OCI-LY7 (cell line): ENCODE data around the gene DUS1L. TPM values are rescaled to one million over a fixed set of nuclear protein-coding genes. Genes with fewer than 3 reads are reported as not detected.

Source experiments
- BruUV-seq: library from RNA; stranded (reverse); fragments of 400-500 nt; replicated peaks from 2 replicates; lab custom pipeline; 2021; lab: Mats Ljungman, UMichigan
- CTCF ChIA-PET: fragments of 300-600 bp; sonication (Branson Sonifier 250); formaldehyde crosslinking; loops from one replicate; lab custom pipeline; 2022; ENCODE audit warnings: antibody characterized with exemption; ENCODE audit not compliant: unreplicated experiment; lab: Charles Lee
- POLR2A ChIA-PET: fragments of 300-600 bp; sonication (Branson Sonifier 250); formaldehyde crosslinking; loops from one replicate; lab custom pipeline; 2022; ENCODE audit warnings: antibody characterized with exemption; lab: Charles Lee
- DNase-seq: peaks from one replicate; pipeline ENCODE4 v3.0.0-alpha.2; 2015; ENCODE audit warnings: low spot score
- H2AFZ ChIP-seq: fragments of 200-600 bp; sonication (generic), shearing (Covaris generic); 2 replicates; pipeline ENCODE4 v1.6.1; 2014; ENCODE audit warnings: mild to moderate bottlenecking, antibody characterized with exemption, low read length, moderate library complexity
- H3K27ac ChIP-seq: fragments of 200-600 bp; sonication (generic); 2 replicates; pipeline ENCODE4 v1.5.1; 2014; ENCODE audit warnings: mixed run types, low read depth, mild to moderate bottlenecking, moderate library complexity, low read length, inconsistent platforms; ENCODE audit not compliant: poor library complexity, severe bottlenecking
- H3K36me3 ChIP-seq: fragments of 200-600 bp; sonication (generic); 2 replicates; pipeline ENCODE4 v1.6.1; 2014; ENCODE audit warnings: mild to moderate bottlenecking, antibody characterized with exemption, low read length, moderate library complexity, mixed read lengths; ENCODE audit not compliant: insufficient read depth
- H3K4me1 ChIP-seq: fragments of 200-600 bp; sonication (generic); 2 replicates; pipeline ENCODE4 v1.5.1; 2014; ENCODE audit warnings: mild to moderate bottlenecking, low read length; ENCODE audit not compliant: insufficient read depth, poor library complexity, severe bottlenecking
- H3K4me2 ChIP-seq: fragments of 200-600 bp; sonication (generic); 2 replicates; pipeline ENCODE4 v1.6.1; 2014; ENCODE audit warnings: mild to moderate bottlenecking, low read length
- H3K4me3 ChIP-seq: fragments of 200-600 bp; sonication (generic); 2 replicates; pipeline ENCODE4 v1.5.1; 2014; ENCODE audit warnings: mild to moderate bottlenecking, low read depth, low read length; ENCODE audit not compliant: poor library complexity, severe bottlenecking
- H3K79me2 ChIP-seq: fragments of 200-600 bp; sonication (generic); 2 replicates; pipeline ENCODE4 v1.6.1; 2016; ENCODE audit warnings: low read depth, mild to moderate bottlenecking, low read length, moderate library complexity, mixed read lengths; ENCODE audit not compliant: insufficient read depth
- H3K9me2 ChIP-seq: fragments of 200-600 bp; sonication (generic); 2 replicates; pipeline ENCODE4 v1.6.1; 2016; ENCODE audit warnings: mild to moderate bottlenecking, low read length, mixed read lengths; ENCODE audit not compliant: insufficient read depth
- H3K9me3 ChIP-seq: fragments of 200-600 bp; sonication (generic); 2 replicates; pipeline ENCODE4 v1.6.1; 2014; ENCODE audit warnings: mild to moderate bottlenecking, mixed run types, low read length, mixed read lengths
- H4K20me1 ChIP-seq: fragments of 200-600 bp; sonication (generic); 2 replicates; pipeline ENCODE4 v1.6.1; 2014; ENCODE audit warnings: mild to moderate bottlenecking, antibody characterized with exemption, low read length, moderate library complexity, mixed read lengths; ENCODE audit not compliant: insufficient read depth
- CTCF ChIP-seq: fragments of 200-600 bp; sonication (generic); conservative IDR thresholded peaks from 2 replicates; pipeline ENCODE4 v1.5.1; 2014; ENCODE audit warnings: mild to moderate bottlenecking, antibody characterized with exemption, low read length, moderate library complexity, mixed read lengths
- EZH2phosphoT487 ChIP-seq: fragments of 200-600 bp; sonication (generic); IDR thresholded peaks from 2 replicates; pipeline ENCODE4 v1.6.1; 2018; ENCODE audit warnings: low read depth, borderline replicate concordance, mild to moderate bottlenecking, mixed run types, antibody characterized with exemption, low read length, moderate library complexity, mixed read lengths
- intact Hi-C: fragments of 100-400 bp; cut with micrococcal nuclease; formaldehyde crosslinking; loops from one replicate; pipeline ENCODE4 v1.10.0; 2022; ENCODE audit not compliant: unreplicated experiment
- total RNA-seq, 2 experiments: library from RNA; depleted of rRNA in 1 of 2; stranded (reverse); fragments of >200 nt in 1 of 2; shearing (Covaris generic) in 1 of 2; gene quantifications; 2 replicates each; pipeline ENCODE4 v1.2.3, GENCODE V29; 2014 to 2022

The DUS1L gene
- total RNA-seq, 2 experiments from 2014 or later: 320 to 388 TPM

DNA sequence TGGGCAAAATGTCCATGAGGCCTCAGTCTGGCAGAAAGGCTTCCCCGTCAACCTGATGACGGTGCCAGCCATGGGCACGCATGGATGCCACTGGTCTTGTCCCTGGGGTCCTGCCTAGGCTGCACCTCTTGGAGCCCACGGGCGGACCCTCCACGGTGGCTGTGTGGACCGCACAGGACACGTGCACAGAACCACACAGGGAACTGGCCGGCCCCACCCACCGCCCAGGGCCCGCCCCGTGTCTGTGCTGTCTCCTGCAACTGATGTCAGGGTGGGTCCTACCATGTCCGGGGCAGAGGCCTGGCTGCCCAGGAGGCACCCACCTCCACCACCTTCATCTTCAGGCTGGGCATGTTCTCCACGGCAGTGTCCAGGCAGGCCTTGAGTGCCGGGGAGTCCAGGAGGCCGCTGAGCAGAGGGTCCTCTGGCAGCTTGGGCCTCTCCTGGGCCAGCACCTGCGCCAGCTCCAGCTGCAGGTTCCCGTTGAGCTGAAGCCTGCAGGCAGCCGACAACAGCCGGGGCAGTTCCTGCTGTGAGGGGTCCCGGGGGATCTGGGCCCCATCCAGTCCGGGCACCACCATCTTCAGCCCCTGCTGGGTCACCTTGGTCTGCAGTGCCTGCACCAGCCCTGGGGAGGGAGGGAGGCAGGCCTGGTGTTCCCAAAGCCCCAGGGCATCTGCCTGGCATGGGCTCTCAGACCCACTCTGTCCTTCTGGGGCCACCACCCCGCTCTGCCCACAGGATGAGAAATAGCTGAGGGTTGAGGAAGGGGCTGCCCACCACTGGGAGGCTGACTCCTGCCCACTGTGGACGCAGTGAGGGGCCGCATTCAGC lies 20.5 kb upstream of the DUS1L start:
- POLR2A ChIA-PET: no interaction called here
- H3K36me3 ChIP-seq: peaks cover 100% of the 10 kb centered on the region
- no peak overlapping the region for H3K27ac ChIP-seq
- H3K4me2 ChIP-seq: no peak overlapping the region
- no peaks in the 10 kb centered on the region for H3K9me3 ChIP-seq
- TF ChIP-seq EZH2phosphoT487 (no peak), CTCF (no peak)
- no peaks in the 10 kb centered on the region for H3K9me2 ChIP-seq
- no TSS peak for BruUV-seq
- DNase-seq: no peak
- CTCF ChIA-PET: no interaction called here
- no peaks in the 10 kb centered on the region for H4K20me1 ChIP-seq
- no peaks in the 10 kb centered on the region for H3K4me1 ChIP-seq
- intact Hi-C loops: no loop called here
- no peak overlapping the region for H2AFZ ChIP-seq
- no peak overlapping the region for H3K4me3 ChIP-seq
- H3K79me2 ChIP-seq: no peaks in the 10 kb centered on the region

- Histone ChIP-seq H2AFZ (no peak overlapping the region), H3K4me3 (no peak overlapping the region), H3K36me3 (peaks cover 100% of the 10 kb centered on the region), H3K4me1 (no peaks in the 10 kb centered on the region), H3K9me3 (no peaks in the 10 kb centered on the region), H3K9me2 (no peaks in the 10 kb centered on the region), H3K4me2 (no peak overlapping the region), H3K27ac (no peak overlapping the region), H3K79me2 (no peaks in the 10 kb centered on the region), H4K20me1 (no peaks in the 10 kb centered on the region)
- POLR2A ChIA-PET: no interaction called here
- DNase-seq: no peak
- TF ChIP-seq EZH2phosphoT487 (no peak), CTCF (no peak)
- CTCF ChIA-PET: no interaction called here
- intact Hi-C loops: no loop called here
- BruUV-seq: no TSS peak
Measured at GRCh38 chr17:82085031-82085861, 19.6 kb upstream of the DUS1L start.
